WI38 (cell line): ENCODE results near the gene CALM3.

Experiments used
- H3K4me3 ChIP-seq: 2 replicates; pipeline ENCODE4 v1.5.1; 2011; ENCODE audit warnings: low read depth, mild to moderate bottlenecking, control low read depth, low read length
- TF ChIP-seq, protein P1 (sequence below): IDR thresholded peaks from 2 replicates; pipeline ENCODE4 v1.5.1; 2012; ENCODE audit warnings: low read depth, mild to moderate bottlenecking, control low read depth, low read length

Gene CALM3

DNA sequence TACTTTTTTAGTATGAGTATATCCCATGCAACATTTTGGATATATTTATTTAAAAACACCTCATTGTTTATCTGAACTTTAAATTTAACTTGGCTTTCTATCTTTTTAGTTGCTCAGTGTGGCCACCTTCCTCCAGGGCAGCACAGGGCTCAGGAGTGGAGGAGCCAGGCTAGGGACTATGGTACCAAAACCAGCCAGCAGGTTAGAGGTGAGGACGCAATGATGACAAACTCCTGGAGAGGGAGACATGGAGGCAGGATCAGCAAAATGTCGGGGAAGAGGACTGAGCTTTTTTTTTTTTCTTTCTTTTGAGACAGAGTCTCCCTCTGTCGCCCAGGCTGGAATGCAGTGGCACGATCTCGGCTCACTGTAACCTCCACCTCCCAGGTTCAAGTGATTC is 29.6 kb upstream of the CALM3 start:
- no peak overlapping the region for H3K4me3 ChIP-seq

DNA sequence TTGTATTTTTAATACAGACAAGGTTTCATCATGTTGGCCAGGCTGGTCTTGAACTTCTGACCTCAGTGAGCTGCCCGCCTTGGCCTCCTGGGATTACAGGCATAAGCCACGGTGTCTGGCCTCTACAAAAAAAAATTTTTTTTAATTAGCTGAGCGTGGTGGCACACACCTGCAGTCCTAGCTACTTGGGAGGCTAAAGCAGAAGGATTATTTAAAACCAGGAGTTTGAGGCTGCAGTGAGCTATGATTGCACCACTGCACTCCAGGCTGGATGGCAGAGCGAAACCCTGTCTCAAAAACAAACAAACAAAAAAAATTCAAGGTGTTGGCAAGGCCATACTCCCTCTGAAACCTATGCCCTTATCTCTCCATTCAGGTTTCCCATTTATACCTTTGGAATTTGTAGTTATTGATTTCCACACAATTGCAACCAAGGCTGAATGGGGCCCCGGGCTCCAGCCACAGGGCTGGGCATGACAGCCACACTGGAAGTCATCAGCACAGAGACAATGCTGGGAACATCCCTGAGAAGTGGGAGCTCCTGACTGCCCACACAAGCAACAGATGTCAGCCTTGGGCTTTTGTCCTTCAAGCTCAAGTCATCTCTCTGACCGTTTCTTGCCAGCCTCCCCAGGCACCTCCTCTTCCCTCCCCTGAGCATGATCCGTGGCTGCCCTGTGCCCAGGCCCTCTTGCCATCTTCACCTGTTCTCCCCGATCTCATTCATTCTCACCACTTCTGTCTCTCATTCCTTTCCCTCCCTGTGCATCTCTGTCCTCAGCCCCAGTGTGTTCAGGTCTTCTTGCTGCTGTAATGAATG is 27.2 kb upstream of the CALM3 start:
- TF ChIP-seq, protein P1, sequence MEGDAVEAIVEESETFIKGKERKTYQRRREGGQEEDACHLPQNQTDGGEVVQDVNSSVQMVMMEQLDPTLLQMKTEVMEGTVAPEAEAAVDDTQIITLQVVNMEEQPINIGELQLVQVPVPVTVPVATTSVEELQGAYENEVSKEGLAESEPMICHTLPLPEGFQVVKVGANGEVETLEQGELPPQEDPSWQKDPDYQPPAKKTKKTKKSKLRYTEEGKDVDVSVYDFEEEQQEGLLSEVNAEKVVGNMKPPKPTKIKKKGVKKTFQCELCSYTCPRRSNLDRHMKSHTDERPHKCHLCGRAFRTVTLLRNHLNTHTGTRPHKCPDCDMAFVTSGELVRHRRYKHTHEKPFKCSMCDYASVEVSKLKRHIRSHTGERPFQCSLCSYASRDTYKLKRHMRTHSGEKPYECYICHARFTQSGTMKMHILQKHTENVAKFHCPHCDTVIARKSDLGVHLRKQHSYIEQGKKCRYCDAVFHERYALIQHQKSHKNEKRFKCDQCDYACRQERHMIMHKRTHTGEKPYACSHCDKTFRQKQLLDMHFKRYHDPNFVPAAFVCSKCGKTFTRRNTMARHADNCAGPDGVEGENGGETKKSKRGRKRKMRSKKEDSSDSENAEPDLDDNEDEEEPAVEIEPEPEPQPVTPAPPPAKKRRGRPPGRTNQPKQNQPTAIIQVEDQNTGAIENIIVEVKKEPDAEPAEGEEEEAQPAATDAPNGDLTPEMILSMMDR = no peak

More for the DNA sequence above, 29.6 kb upstream of the CALM3 start:
- TF ChIP-seq, protein P1 = no peak

DNA sequence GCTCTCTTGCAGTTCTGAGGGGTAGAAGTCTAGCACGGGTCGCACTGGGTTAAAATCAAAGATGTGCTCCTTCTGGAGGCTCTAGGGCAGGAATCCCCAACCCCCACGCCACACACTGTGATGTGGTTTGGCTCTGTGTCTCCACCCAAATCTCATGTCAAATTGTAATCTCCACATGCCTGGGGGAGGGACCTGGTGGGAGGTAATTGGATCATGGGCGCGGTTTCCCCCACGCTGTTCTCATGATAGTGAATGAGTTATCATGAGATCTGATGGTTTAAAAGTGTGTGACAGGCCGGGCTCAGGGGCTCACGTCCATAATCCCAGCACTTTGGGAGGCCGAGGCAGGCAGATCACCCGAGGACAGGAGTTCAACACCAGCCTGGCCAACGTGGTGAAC is 26.6 kb upstream of the CALM3 start:
- TF ChIP-seq, protein P1 = no peak
- no peak overlapping the region for H3K4me3 ChIP-seq

More for the DNA sequence above, 27.2 kb upstream of the CALM3 start:
- H3K4me3 ChIP-seq = no peak overlapping the region

DNA sequence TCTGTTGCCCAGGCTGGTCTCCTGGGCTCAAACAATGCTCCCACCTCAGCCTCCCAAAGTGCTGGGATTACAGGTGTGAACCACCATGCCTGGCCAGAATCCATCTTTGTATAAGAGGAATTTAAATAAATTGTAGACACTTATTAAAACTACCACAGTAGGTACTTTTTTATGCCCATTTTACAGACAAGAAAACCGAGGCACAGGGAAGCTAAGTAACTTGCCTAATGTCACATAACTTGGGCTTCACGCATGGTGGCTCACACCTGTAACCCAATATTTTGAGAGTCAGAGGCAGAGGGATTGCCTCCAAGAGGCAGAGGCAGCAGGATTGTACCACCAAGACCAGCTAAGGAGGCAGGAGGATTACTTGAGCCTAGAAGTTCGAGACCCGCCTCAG is 22.7 kb upstream of the CALM3 start:
- H3K4me3 ChIP-seq = no peak overlapping the region
- TF ChIP-seq, protein P1 = no peak

DNA sequence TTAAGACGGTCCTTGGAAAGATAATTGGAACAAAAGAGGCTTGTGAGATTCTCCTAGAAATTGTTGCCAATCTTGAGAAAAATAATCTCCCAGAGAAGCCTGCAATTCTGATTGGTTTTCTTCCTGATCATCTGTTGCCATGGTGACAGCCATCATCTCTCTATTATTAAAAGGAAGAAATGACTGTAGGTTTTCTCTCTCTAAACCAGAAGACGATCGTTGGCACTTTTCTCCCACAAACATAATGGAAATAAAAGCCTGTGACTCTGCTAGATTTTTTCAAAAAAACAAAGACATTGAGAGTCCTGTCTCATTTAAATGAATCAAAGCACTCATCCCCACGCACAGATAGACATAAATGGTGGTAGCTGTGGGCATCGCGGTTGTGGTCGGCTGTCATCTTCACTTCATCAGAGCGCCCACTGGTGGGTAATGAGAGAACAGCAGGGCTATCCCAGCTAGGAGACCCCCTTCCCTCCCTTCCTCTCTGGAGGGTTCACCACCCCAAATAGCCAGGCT is 21.7 kb upstream of the CALM3 start:
- TF ChIP-seq, protein P1 = peak; percentile 66
- no peak overlapping the region for H3K4me3 ChIP-seq

DNA sequence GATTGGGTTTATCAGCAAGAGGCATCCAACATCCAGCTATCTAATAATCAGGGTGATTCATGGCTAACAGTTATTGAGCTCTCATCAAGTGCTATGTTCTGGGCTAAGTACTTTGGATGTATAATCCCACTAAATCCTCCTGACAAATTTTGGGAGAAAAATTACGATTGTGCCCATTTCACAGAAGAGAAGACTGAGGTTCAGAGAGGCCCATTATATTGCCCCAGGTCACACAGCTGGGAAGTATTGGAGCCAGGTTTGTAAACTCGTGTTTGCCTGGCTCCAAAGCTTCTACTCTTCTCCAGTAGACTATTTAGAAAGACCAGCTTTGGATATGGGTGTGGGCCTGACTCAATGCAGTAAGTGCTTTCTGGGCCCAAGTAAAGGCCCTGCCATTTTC is 20.9 kb upstream of the CALM3 start:
- H3K4me3 ChIP-seq = no peak overlapping the region
- TF ChIP-seq, protein P1 = no peak

DNA sequence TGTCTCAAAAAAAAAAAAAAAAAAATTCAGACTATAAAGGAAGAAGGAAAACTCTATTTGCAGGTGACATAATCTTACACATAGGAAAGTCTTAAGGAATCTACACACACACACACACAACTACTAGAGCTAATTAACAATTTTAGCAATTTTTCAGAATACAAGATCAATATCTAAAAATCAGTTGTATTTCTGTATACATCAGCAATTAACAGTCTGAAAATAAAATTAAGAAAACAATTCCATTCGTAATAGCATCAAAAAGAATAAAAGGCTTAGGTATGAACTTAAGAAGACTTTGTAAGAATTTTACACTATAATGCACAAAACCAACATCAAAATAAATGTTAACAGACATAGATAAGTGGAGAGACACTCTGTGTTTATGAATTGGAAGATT is 15.6 kb upstream of the CALM3 start:
- H3K4me3 ChIP-seq = no peak overlapping the region
- TF ChIP-seq, protein P1 = no peak
